HG03280 (cell line): ENCODE data around the gene SUPT16H.
"Not testable (repeated sequence)": the region's sequence is repeated elsewhere in the genome, so short reads cannot be mapped to it uniquely, and the experiment has no call there.

ENCODE experiments used
- ATAC-seq: cut with Tn5 transposase; IDR thresholded peaks from one replicate; pipeline ENCODE4 v1.9.1; 2021; ENCODE audit warnings: mild to moderate bottlenecking, moderate library complexity; ENCODE audit not compliant: unreplicated experiment

Gene SUPT16H

GRCh38 chr14:21383848-21384493 is at the start of gene SUPT16H:
SUPT16H (minus strand) TSS chr14:21384019; CDS start chr14:21383927, 92 bp downstream.
- peak; percentile 96 for ATAC-seq

GRCh38 chr14:21431126-21431525 is 47.3 kb upstream of the SUPT16H start:
- no peak for ATAC-seq

DNA sequence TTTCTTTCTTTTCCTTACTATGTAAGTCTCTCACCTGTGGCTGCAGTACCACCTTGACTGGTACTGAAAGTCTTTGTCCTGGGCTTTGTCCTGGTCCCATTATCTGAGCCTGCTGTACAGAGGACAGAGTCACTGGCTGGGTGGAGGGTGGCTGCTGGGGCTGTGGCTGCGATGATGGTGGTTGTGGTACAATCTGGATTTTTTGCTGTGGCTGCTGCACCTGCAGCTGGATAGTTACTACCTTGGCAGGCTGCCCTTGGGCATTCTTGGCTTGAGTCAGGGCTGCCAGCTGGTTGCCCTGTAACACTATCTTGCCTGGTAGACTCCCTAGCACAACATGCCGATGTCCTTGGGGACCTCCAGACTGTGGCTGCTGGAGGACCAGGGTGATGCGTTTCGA is 45.1 kb upstream of the SUPT16H start:
- ATAC-seq: no peak

DNA sequence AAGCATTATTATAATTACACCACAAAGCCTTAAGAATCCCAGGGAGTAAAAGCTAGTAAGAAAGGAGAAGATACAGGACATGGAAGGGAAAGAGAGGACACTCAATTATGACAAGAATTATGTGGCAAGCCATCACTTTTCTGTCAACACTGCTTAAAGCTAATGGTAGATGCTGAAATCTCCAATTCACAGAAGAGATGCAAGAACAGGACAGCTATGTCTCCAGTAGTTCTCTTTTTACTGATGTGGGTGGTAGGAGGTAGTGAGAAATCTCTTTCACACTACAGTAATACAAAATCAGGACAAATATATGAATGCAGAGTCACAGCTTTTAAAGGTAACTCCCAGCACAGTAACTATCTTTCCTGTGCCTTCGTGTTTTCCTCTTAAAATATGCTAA is 42.9 kb upstream of the SUPT16H start:
- ATAC-seq: no peak

GRCh38 chr14:21419528-21419927 is 35.7 kb upstream of the SUPT16H start:
- no peak for ATAC-seq

DNA sequence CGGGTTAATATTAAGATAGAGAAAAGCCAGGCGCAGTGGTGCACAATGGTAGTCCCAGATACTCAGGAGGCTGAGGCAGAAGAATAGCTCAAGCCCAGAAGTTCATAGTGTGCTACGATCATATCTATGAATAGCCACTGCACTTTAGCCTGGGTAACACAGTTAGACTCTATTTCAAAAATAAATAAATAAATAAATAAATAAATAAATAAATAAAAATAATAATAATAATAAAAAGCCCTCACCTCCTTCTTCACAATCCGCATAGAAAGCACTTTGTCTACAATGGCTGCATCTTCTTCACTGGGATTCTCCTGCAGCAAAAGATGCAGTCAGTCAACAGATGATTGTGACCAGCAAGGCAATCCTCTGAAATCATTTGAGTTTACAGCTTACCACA is 31.5 kb upstream of the SUPT16H start:
- ATAC-seq: no peak

GRCh38 chr14:21414137-21414631 is 30.4 kb upstream of the SUPT16H start:
- no peak for ATAC-seq

- ATAC-seq: no peak
Observed at GRCh38 chr14:21408147-21408546, 24.3 kb upstream of the SUPT16H start.

DNA sequence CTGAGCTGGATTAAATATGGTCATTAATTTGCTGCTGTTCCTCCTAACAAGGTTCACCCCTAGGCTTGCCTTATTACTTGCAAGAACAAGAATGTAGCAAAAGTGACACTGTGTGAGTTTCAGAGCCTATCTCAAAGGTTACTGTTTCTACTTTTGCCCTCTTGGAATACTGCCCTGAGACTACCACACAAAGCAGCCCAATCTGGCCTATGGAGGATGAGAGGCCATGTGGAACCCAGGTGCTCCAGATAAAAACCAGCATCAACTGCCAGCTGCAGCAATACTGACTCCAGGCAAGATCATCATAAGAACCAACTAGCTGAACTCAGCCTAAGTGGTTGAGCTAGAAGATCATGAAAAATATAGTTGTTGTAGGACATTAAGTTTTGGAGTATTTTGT is 22.4 kb upstream of the SUPT16H start:
- ATAC-seq: no peak

- ATAC-seq: no peak
Observed at GRCh38 chr14:21405097-21405496, 21.3 kb upstream of the SUPT16H start.

DNA sequence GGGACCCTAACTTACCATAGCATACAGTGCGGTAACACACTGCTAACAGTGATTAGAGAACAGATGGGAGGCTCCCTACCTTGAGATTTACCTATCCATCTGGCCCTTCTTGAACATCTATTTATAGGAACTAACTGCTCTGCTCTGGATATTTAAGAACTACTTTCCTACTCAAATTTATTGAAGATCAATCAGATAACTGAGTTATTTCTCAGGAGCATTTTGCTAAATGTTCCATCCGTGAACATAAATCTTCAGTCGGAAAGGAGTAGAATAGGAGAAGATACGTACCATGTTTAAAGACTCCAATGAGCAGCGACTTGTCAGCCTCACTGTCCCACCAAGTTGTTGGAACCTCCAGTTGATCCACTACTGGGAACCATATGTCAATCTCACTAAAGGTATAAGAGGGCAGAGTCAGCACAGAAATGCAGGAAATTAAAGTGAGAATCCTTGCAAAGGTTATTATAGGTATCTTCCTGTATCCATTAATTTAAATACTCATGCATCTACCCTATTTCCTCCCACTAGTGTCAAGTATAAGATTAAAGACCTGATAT is 15.6 kb upstream of the SUPT16H start:
- no peak for ATAC-seq

DNA sequence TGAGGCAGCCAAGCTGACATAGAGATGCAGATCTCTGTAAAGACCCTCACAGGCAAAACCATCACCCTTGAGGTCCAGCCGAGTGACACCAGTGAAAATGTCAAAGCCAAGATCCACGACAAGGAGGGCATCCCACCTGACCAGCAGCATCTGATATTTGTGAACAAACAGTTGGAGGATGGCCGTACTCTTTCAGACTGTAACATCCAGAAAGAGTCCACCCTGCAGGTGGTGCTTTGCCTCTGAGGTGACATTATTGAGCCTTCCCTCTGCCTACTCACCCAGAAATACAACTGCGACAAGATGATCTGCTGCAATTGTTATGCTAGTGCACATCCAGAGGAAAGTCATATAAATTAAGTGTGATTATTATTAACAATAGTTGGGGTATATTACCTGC is 15.1 kb upstream of the SUPT16H start:
- ATAC-seq: no peak

GRCh38 chr14:21395450-21395849 is 11.6 kb upstream of the SUPT16H start:
- no peak for ATAC-seq

- no peak for ATAC-seq
Observed at GRCh38 chr14:21385188-21385904, 1.5 kb upstream of the SUPT16H start.

DNA sequence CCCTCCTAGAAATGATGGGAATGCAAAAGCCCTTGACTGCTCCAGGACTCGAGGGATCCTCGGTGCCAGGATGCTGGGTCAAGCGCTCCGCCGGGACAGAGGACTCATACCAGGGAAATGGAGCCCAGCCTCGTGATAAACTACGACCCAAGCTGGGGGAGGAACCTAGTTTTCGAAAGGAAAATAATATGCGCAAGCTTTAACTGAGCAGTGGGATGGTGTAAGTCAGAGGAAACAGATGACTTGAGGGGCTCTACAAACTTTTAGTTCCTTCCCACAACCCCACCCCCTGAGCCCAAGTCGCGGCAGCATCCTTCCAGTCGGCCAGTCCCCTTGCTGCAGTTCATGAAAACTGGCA is 654 bp upstream of the SUPT16H start:
- ATAC-seq: peak; percentile 29

GRCh38 chr14:21382886-21383847 is 652 bp downstream of the SUPT16H start:
- no peak for ATAC-seq

- ATAC-seq: no peak
Observed at GRCh38 chr14:21382095-21382494, 1.7 kb downstream of the SUPT16H start.

- no peak for ATAC-seq
Observed at GRCh38 chr14:21379338-21379737, 4.5 kb downstream of the SUPT16H start.

DNA sequence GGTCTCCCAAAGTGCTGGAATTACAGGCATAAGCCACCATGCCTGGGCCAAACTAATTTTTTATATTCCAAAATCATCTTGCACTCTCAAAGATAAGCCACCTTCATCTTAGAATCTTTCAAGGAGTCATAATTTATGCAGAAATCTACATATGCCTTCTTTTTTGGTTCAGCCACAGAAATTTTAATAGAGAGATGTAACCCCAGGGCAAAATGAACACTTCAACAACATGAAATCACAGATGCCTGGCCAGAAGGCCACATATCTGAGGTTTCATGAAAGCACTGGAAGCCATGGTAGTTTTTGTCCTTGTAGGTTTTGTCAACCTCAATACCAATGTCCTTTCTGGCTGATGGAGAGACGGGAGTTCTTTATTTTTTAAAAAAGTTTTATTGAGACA is 9.8 kb downstream of the SUPT16H start:
- no peak for ATAC-seq

DNA sequence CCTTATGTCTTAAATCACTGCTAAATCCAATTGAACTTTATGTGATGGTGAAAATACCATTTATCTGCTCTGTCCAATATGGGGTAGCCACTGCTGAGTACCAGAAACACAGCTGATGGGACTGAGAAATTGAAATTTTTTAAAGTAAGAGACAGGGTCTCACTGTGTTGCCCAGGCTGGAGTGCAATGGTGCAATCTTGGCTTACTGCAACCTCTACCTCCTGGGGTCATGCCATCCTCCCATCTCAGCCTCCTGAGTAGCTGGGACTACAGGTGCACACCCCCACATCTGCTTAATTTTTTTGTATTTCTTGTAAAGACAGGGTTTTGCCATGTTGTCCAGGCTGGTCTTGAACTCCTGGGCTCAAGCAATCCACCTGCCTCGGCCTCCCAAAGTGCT is 11.0 kb downstream of the SUPT16H start:
- ATAC-seq: not testable (repeated sequence)
